Mesenchymal stem cell (in vitro differentiated cells and primary cell): ENCODE data around the gene OR8D1.

Source experiments
- DNase-seq: peaks from one replicate; pipeline ENCODE4 v3.0.0-alpha.2; 2013
- H2AFZ ChIP-seq: one replicate; pipeline ENCODE4 v1.6.1; 2013; ENCODE audit warnings: low read depth, mild to moderate bottlenecking, control low read depth, inconsistent platforms, low read length, moderate library complexity
- H2AK5ac ChIP-seq: 2 replicates; pipeline ENCODE4 v1.6.1; 2013; ENCODE audit warnings: low read length, moderate library complexity, mild to moderate bottlenecking, inconsistent platforms; ENCODE audit not compliant: severe bottlenecking
- H2BK120ac ChIP-seq: one replicate; pipeline ENCODE4 v1.6.1; 2013; ENCODE audit warnings: low read depth, mild to moderate bottlenecking, inconsistent platforms, low read length, moderate library complexity
- H2BK12ac ChIP-seq, 2 experiments: one replicate each; pipeline ENCODE4 v1.6.1; 2013; ENCODE audit warnings: inconsistent platforms in 2 of 2, low read length in 2 of 2, mild to moderate bottlenecking in 2 of 2, moderate library complexity in 2 of 2, control low read depth in 1 of 2
- H2BK15ac ChIP-seq: one replicate; pipeline ENCODE4 v1.6.1; 2013; ENCODE audit warnings: mild to moderate bottlenecking, low read depth, inconsistent platforms; ENCODE audit not compliant: poor library complexity, severe bottlenecking
- H2BK5ac ChIP-seq: 2 replicates; pipeline ENCODE4 v1.6.1; 2013; ENCODE audit warnings: low read depth, mild to moderate bottlenecking, low read length, control low read depth, inconsistent platforms; ENCODE audit not compliant: poor library complexity, severe bottlenecking
- H3K14ac ChIP-seq, 2 experiments: one replicate each; pipeline ENCODE4 v1.6.1; 2013; ENCODE audit warnings: inconsistent platforms in 2 of 2, low read length in 2 of 2, control low read depth in 1 of 2, mild to moderate bottlenecking in 1 of 2, moderate library complexity in 1 of 2
- H3K18ac ChIP-seq, 2 experiments: one replicate each; pipeline ENCODE4 v1.6.1; 2013; ENCODE audit warnings: inconsistent platforms in 2 of 2, low read length in 2 of 2, control low read depth in 1 of 2, low read depth in 1 of 2, mild to moderate bottlenecking in 1 of 2
- H3K23ac ChIP-seq, 2 experiments: one replicate each; pipeline ENCODE4 v1.6.1; 2013; ENCODE audit warnings: inconsistent platforms in 2 of 2, low read length in 2 of 2, mild to moderate bottlenecking in 2 of 2, moderate library complexity in 2 of 2, control low read depth in 1 of 2
- H3K27ac ChIP-seq: 2 replicates; pipeline ENCODE4 v1.5.1; 2013; ENCODE audit warnings: mild to moderate bottlenecking, moderate library complexity, low read length, control low read depth, inconsistent platforms; ENCODE audit not compliant: poor library complexity, severe bottlenecking
- H3K27me3 ChIP-seq, 2 experiments: 2 replicates each; pipeline versions ENCODE4 v1.6.1 to v1.7.0; 2013; ENCODE audit warnings: low read length in 2 of 2, mild to moderate bottlenecking in 2 of 2, moderate library complexity in 2 of 2, control low read depth in 1 of 2, inconsistent platforms in 1 of 2; ENCODE audit not compliant: control insufficient read depth in 1 of 2, insufficient read depth in 1 of 2
- H3K36me3 ChIP-seq, 2 experiments: 2 replicates each; pipeline versions ENCODE4 v1.6.1 to v1.7.0; 2013; ENCODE audit warnings: low read length in 2 of 2, control low read depth in 1 of 2, inconsistent platforms in 1 of 2, low read depth in 1 of 2, mild to moderate bottlenecking in 1 of 2; ENCODE audit not compliant: insufficient read depth in 2 of 2, control insufficient read depth in 1 of 2
- H3K4ac ChIP-seq, 2 experiments: one replicate each; pipeline ENCODE4 v1.6.1; 2013; ENCODE audit warnings: inconsistent platforms in 2 of 2, low read length in 2 of 2, mild to moderate bottlenecking in 2 of 2, moderate library complexity in 2 of 2, control low read depth in 1 of 2, low read depth in 1 of 2
- H3K4me1 ChIP-seq: 2 replicates; pipeline ENCODE4 v1.6.1; 2013; ENCODE audit warnings: low read depth, low read length, control low read depth; ENCODE audit not compliant: control insufficient read depth, insufficient read depth
- H3K4me2 ChIP-seq: 2 replicates; pipeline ENCODE4 v1.6.1; 2013; ENCODE audit warnings: low read length, mild to moderate bottlenecking, inconsistent platforms; ENCODE audit not compliant: poor library complexity, severe bottlenecking
- H3K4me3 ChIP-seq, 2 experiments: 2 replicates each; pipeline versions ENCODE4 v1.5.1 to v1.7.0; 2013; ENCODE audit warnings: low read length in 2 of 2, mild to moderate bottlenecking in 2 of 2, control low read depth in 1 of 2, low read depth in 1 of 2; ENCODE audit not compliant: insufficient read depth in 1 of 2
- H3K79me1 ChIP-seq: replicated peaks from 2 replicates; pipeline ENCODE4 v1.6.1; 2013; ENCODE audit warnings: mild to moderate bottlenecking, control low read depth, low read length, inconsistent platforms; ENCODE audit not compliant: poor library complexity, severe bottlenecking
- H3K9ac ChIP-seq: 2 replicates; pipeline ENCODE4 v1.7.0; 2013; ENCODE audit warnings: mild to moderate bottlenecking, low read length, moderate library complexity
- H3K9me3 ChIP-seq: 2 replicates; pipeline ENCODE4 v1.7.0; 2013; ENCODE audit warnings: mild to moderate bottlenecking, low read length; ENCODE audit not compliant: control insufficient read depth
- H4K8ac ChIP-seq: one replicate; pipeline ENCODE4 v1.6.1; 2013; ENCODE audit warnings: inconsistent platforms, mild to moderate bottlenecking, low read length, moderate library complexity
- H4K91ac ChIP-seq: one replicate; pipeline ENCODE4 v1.6.1; 2013; ENCODE audit warnings: mild to moderate bottlenecking, low read length, inconsistent platforms
- WGBS: methylation state at CpG from one replicate; pipeline ENCODE4 v1.1.7; 2013; ENCODE audit warnings: mixed read lengths; 5-methylcytosine and 5-hydroxymethylcytosine counted together

Gene OR8D1

DNA sequence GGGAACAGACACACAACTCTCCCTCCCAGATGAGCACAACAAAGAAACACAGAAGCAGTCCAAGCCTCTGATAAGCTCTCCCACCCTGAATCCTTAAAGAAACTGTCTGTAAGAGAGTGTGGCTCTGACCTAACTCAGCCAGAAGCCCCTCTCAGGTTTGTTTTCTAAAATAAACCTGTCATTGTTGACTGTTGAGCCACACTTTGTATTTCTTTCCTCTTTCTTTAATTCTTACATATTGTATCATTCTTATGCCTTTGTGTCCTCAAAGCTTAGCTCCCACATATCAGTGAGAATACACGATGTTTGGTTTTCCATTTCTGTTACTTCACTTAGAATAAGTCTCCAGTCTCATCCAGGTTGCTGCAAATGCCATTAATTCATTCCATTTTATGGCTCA, 14.0 kb upstream of the OR8D1 start:
- no peak overlapping the region for H3K14ac ChIP-seq

DNA sequence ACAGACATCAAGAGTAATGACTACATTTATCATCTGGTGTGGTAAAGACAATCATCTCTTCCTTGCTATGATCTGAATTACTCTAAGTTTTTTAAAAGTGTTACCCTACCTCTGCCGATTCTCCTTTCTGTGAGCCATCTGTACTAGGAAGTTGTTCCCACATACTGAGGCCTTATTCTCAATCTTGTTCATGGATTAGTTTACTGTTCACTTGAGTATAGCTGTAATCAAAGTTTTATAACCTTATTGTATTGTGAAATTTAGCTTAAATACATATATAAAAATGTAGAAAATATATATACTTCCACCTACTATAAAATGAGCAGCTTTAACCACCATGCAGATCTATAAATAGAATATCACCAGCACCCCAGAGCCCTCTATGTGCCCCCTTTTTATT, 8.6 kb upstream of the OR8D1 start:
- H2AFZ ChIP-seq = no peak overlapping the region
- no peak overlapping the region for H3K4me3 ChIP-seq
- no CpG with 5 or more reads among the region's 1 CpG for WGBS

More for the DNA sequence above, 14.0 kb upstream of the OR8D1 start:
- no peak overlapping the region for H4K91ac ChIP-seq
- no peak for DNase-seq
- H3K9me3 ChIP-seq = no peaks in the 10 kb centered on the region
- H3K4ac ChIP-seq = no peak overlapping the region
- H3K18ac ChIP-seq = no peak overlapping the region
- 91% methylated on average over 1 of the region's 1 CpG for WGBS
- no peak overlapping the region for H4K8ac ChIP-seq
- no peak overlapping the region for H2BK5ac ChIP-seq
- H2BK120ac ChIP-seq = no peak overlapping the region
- H3K23ac ChIP-seq = no peak overlapping the region
- H2BK15ac ChIP-seq = no peak overlapping the region
- H3K27ac ChIP-seq = no peak overlapping the region
- H3K27me3 ChIP-seq = peaks cover 0 to 16% of the 10 kb centered on the region in 2 experiments
- no peak overlapping the region for H2AK5ac ChIP-seq
- H3K36me3 ChIP-seq = no peaks in the 10 kb centered on the region
- no peaks in the 10 kb centered on the region for H3K4me1 ChIP-seq
- H3K4me3 ChIP-seq = no peak overlapping the region
- no peaks in the 10 kb centered on the region for H3K79me1 ChIP-seq
- no peak overlapping the region for H3K4me2 ChIP-seq
- no peak overlapping the region for H2AFZ ChIP-seq
- no peak overlapping the region for H2BK12ac ChIP-seq
- H3K9ac ChIP-seq = no peak overlapping the region

GRCh38 chr11:124320097-124320496, 6.3 kb upstream of the OR8D1 start, which contains the start of gene OR8D2:
Gene OR8D2, minus strand, starts transcription at chr11:124320197. Its CDS starts 0 bp downstream, at chr11:124320197.
- no peaks in the 10 kb centered on the region for H3K79me1 ChIP-seq
- H3K4ac ChIP-seq = no peak within 1 kb of the TSS
- H4K91ac ChIP-seq = no peak within 1 kb of the TSS
- no peak within 1 kb of the TSS for H2BK15ac ChIP-seq
- DNase-seq = no peak
- H3K14ac ChIP-seq = no peak within 1 kb of the TSS
- H3K9ac ChIP-seq = no peak within 1 kb of the TSS
- H3K18ac ChIP-seq = no peak within 1 kb of the TSS
- H2BK12ac ChIP-seq = no peak within 1 kb of the TSS
- no peak within 1 kb of the TSS for H3K23ac ChIP-seq
- peaks cover 0 to 3% of the 10 kb centered on the region in 2 experiments for H3K27me3 ChIP-seq
- WGBS = 56% methylated on average over 1 of the region's 1 CpG
- H3K4me1 ChIP-seq = no peaks in the 10 kb centered on the region
- H2BK5ac ChIP-seq = no peak within 1 kb of the TSS
- no peak within 1 kb of the TSS for H3K4me3 ChIP-seq
- H4K8ac ChIP-seq = no peak within 1 kb of the TSS
- H3K36me3 ChIP-seq = no peaks in the 10 kb centered on the region
- no peak within 1 kb of the TSS for H3K4me2 ChIP-seq
- H2AK5ac ChIP-seq = no peak within 1 kb of the TSS
- no peak within 1 kb of the TSS for H2AFZ ChIP-seq
- H2BK120ac ChIP-seq = no peak within 1 kb of the TSS
- no peak within 1 kb of the TSS for H3K27ac ChIP-seq
- no peaks in the 10 kb centered on the region for H3K9me3 ChIP-seq

More for the DNA sequence above, 8.6 kb upstream of the OR8D1 start:
- Histone ChIP-seq H3K36me3 (no peaks in the 10 kb centered on the region), H3K9me3 (no peaks in the 10 kb centered on the region), H3K9ac (no peak overlapping the region), H2BK5ac (no peak overlapping the region), H2AK5ac (no peak overlapping the region), H3K4me2 (no peak overlapping the region), H3K27ac (no peak overlapping the region), H2BK120ac (no peak overlapping the region), H4K91ac (no peak overlapping the region), H4K8ac (no peak overlapping the region), H3K79me1 (no peaks in the 10 kb centered on the region), H3K23ac (no peak overlapping the region), H2BK12ac (no peak overlapping the region), H3K4me1 (no peaks in the 10 kb centered on the region), H3K14ac (no peak overlapping the region), H3K27me3 (peaks cover 0 to 3% of the 10 kb centered on the region in 2 experiments), H2BK15ac (no peak overlapping the region), H3K18ac (no peak overlapping the region), H3K4ac (no peak overlapping the region)
- DNase-seq = no peak

DNA sequence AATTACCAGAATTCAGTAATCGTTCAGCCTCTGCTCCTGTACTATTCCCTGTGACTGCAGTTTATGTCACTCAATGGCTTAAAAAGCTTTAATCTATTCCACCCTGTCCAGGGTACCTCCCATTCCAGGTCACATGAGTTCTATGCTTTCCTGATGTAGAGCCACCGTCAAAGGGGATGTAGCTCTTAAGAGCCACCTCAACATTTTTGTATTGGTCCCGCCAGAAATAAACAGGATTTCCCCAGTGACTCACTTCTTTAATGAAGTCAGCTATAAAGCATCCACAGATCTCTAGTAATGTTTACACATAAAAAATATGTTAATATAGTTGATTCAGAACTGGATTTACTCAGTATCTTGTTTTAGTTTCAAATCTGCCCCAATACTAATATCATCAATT, 1.3 kb upstream of the OR8D1 start:
- Histone ChIP-seq H4K8ac (no peak overlapping the region), H2BK120ac (no peak overlapping the region), H3K9ac (no peak overlapping the region), H3K9me3 (no peaks in the 10 kb centered on the region), H3K27me3 (no peaks in the 10 kb centered on the region), H3K23ac (no peak overlapping the region), H2BK12ac (no peak overlapping the region), H3K27ac (no peak overlapping the region), H2AK5ac (no peak overlapping the region), H2BK15ac (no peak overlapping the region), H3K4me2 (no peak overlapping the region), H3K36me3 (no peaks in the 10 kb centered on the region), H4K91ac (no peak overlapping the region), H3K4ac (no peak overlapping the region), H3K79me1 (no peaks in the 10 kb centered on the region), H2BK5ac (no peak overlapping the region), H2AFZ (no peak overlapping the region), H3K18ac (no peak overlapping the region), H3K14ac (no peak overlapping the region), H3K4me1 (no peaks in the 10 kb centered on the region), H3K4me3 (no peak overlapping the region)
- WGBS = 45% methylated on average over 2 of the region's 3 CpGs
- peak; percentile 77 for DNase-seq
